Activated T-helper 2 cell treated with anti-CD3 and anti-CD28 coated beads, Interferon-gamma antibody, Interleukin-2, Interleukin-4, amounts not matched to agents 10 μg/mL and 5 μg/mL and 100 μg/mL, durations not matched to agents 14 hours and 24 hours and 36 hours (primary cell): ENCODE data around the gene PLCB1. TPM values are rescaled to one million over a fixed set of nuclear protein-coding genes. Genes with fewer than 3 reads are reported as not detected.

Experiments
- DNase-seq: peaks from one replicate; pipeline ENCODE4 v3.0.0; 2021; ENCODE audit warnings: low spot score
- H3K27ac Mint-ChIP-seq: one replicate; pipeline ENCODE4 v1.8.0; 2021; ENCODE audit warnings: mixed read lengths
- H3K27me3 Mint-ChIP-seq: one replicate; pipeline ENCODE4 v1.8.0; 2021; ENCODE audit warnings: low read depth, mixed read lengths
- H3K36me3 Mint-ChIP-seq: one replicate; pipeline ENCODE4 v1.8.0; 2021; ENCODE audit warnings: low read depth, mixed read lengths
- H3K4me1 Mint-ChIP-seq: one replicate; pipeline ENCODE4 v1.8.0; 2021; ENCODE audit warnings: low read depth, mixed read lengths
- H3K4me3 Mint-ChIP-seq: one replicate; pipeline ENCODE4 v1.8.0; 2021; ENCODE audit warnings: low read depth, mild to moderate bottlenecking, moderate library complexity, mixed read lengths
- H3K9me3 Mint-ChIP-seq: one replicate; pipeline ENCODE4 v1.8.0; 2021; ENCODE audit warnings: mixed read lengths
- intact Hi-C: fragments of 100-400 bp; cut with micrococcal nuclease; formaldehyde crosslinking; loops from one replicate; pipeline ENCODE4 v1.15.1; 2023
- total RNA-seq: library from RNA; stranded (reverse); gene quantifications from 2 replicates; pipeline ENCODE4 v1.2.3, GENCODE V29; 2022

Gene PLCB1
- total RNA-seq, 1 donor from 2014 or later, result 2.6 TPM

- H3K4me3 Mint-ChIP-seq, result no peak overlapping the region
- H3K27me3 Mint-ChIP-seq, result no peaks in the 10 kb centered on the region
- H3K4me1 Mint-ChIP-seq, result no peaks in the 10 kb centered on the region
- H3K27ac Mint-ChIP-seq, result no peak overlapping the region
- intact Hi-C loops, result no loop called here
- no peaks in the 10 kb centered on the region for H3K36me3 Mint-ChIP-seq
- no peak for DNase-seq
- H3K9me3 Mint-ChIP-seq, result no peaks in the 10 kb centered on the region
Observed at GRCh38 chr20:8656335-8656734, 524.3 kb downstream of the PLCB1 start.

- Mint-ChIP-seq H3K36me3 (no peaks in the 10 kb centered on the region), H3K27me3 (no peaks in the 10 kb centered on the region), H3K9me3 (no peaks in the 10 kb centered on the region), H3K4me3 (no peak overlapping the region), H3K27ac (no peak overlapping the region), H3K4me1 (no peaks in the 10 kb centered on the region)
- no peak for DNase-seq
- intact Hi-C loops, result no loop called here
Observed at GRCh38 chr20:8657664-8658063, 525.6 kb downstream of the PLCB1 start.

GRCh38 chr20:8658103-8658502 lies 526.0 kb downstream of the PLCB1 start:
- Mint-ChIP-seq H3K36me3 (no peaks in the 10 kb centered on the region), H3K27ac (no peak overlapping the region), H3K9me3 (no peaks in the 10 kb centered on the region), H3K27me3 (no peaks in the 10 kb centered on the region), H3K4me3 (no peak overlapping the region), H3K4me1 (no peaks in the 10 kb centered on the region)
- intact Hi-C loops, result no loop called here
- DNase-seq, result no peak

- Mint-ChIP-seq H3K9me3 (no peaks in the 10 kb centered on the region), H3K27me3 (no peaks in the 10 kb centered on the region), H3K4me3 (no peak overlapping the region), H3K36me3 (no peaks in the 10 kb centered on the region), H3K4me1 (no peaks in the 10 kb centered on the region), H3K27ac (no peak overlapping the region)
- intact Hi-C loops, result loop anchor here (2.0 to 10.0 kb wide), 3 partner anchors 71 to 527 kb away; partner anchors contain the start of gene PLCB1
- DNase-seq, result no peak
Observed at GRCh38 chr20:8661229-8661952, 529.3 kb downstream of the PLCB1 start.

- Mint-ChIP-seq H3K27ac (no peak overlapping the region), H3K4me3 (no peak overlapping the region), H3K27me3 (no peaks in the 10 kb centered on the region), H3K4me1 (no peaks in the 10 kb centered on the region), H3K9me3 (no peaks in the 10 kb centered on the region), H3K36me3 (no peaks in the 10 kb centered on the region)
- DNase-seq, result no peak
- intact Hi-C loops, result loop anchor here (5.0 to 10.0 kb wide), 2 partner anchors 260 to 528 kb away; partner anchors contain the start of gene PLCB1
Observed at GRCh38 chr20:8662433-8662954, 530.4 kb downstream of the PLCB1 start.

- Mint-ChIP-seq H3K4me1 (no peaks in the 10 kb centered on the region), H3K27ac (no peak overlapping the region), H3K36me3 (no peaks in the 10 kb centered on the region), H3K27me3 (no peaks in the 10 kb centered on the region), H3K4me3 (no peak overlapping the region), H3K9me3 (no peaks in the 10 kb centered on the region)
- intact Hi-C loops, result loop anchor here (5.0 to 10.0 kb wide), 2 partner anchors 261 to 529 kb away; partner anchors contain the start of gene PLCB1
- no peak for DNase-seq
Observed at GRCh38 chr20:8663424-8663823, 531.4 kb downstream of the PLCB1 start.

GRCh38 chr20:8664778-8665177 lies 532.7 kb downstream of the PLCB1 start:
- H3K9me3 Mint-ChIP-seq, result no peaks in the 10 kb centered on the region
- no peak overlapping the region for H3K4me3 Mint-ChIP-seq
- intact Hi-C loops, result loop anchor here (5.0 to 10.0 kb wide), 2 partner anchors 262 to 530 kb away; partner anchors contain the start of gene PLCB1
- H3K4me1 Mint-ChIP-seq, result no peaks in the 10 kb centered on the region
- no peaks in the 10 kb centered on the region for H3K36me3 Mint-ChIP-seq
- H3K27ac Mint-ChIP-seq, result no peak overlapping the region
- no peak for DNase-seq
- no peaks in the 10 kb centered on the region for H3K27me3 Mint-ChIP-seq

- Mint-ChIP-seq H3K4me3 (no peak overlapping the region), H3K27ac (no peak overlapping the region), H3K9me3 (no peaks in the 10 kb centered on the region), H3K4me1 (peaks cover 5% of the 10 kb centered on the region), H3K27me3 (no peaks in the 10 kb centered on the region), H3K36me3 (no peaks in the 10 kb centered on the region)
- no peak for DNase-seq
- intact Hi-C loops, result loop anchor here (10.0 kb wide), 1 partner anchor 533 kb away; the partner anchor contains the start of gene PLCB1
Observed at GRCh38 chr20:8667306-8667705, 535.2 kb downstream of the PLCB1 start.

GRCh38 chr20:8670207-8670892 lies 538.3 kb downstream of the PLCB1 start:
- Mint-ChIP-seq H3K27ac (no peak overlapping the region), H3K36me3 (no peaks in the 10 kb centered on the region), H3K4me3 (no peak overlapping the region), H3K4me1 (peaks cover 5% of the 10 kb centered on the region), H3K9me3 (no peaks in the 10 kb centered on the region), H3K27me3 (no peaks in the 10 kb centered on the region)
- intact Hi-C loops, result no loop called here
- no peak for DNase-seq

GRCh38 chr20:8670893-8671215 lies 538.8 kb downstream of the PLCB1 start:
- Mint-ChIP-seq H3K4me3 (no peak overlapping the region), H3K9me3 (no peaks in the 10 kb centered on the region), H3K4me1 (peaks cover 5% of the 10 kb centered on the region), H3K27me3 (no peaks in the 10 kb centered on the region), H3K27ac (no peak overlapping the region), H3K36me3 (no peaks in the 10 kb centered on the region)
- intact Hi-C loops, result no loop called here
- DNase-seq, result no peak

GRCh38 chr20:8671370-8671961 lies 539.4 kb downstream of the PLCB1 start:
- no peak for DNase-seq
- H3K9me3 Mint-ChIP-seq, result no peaks in the 10 kb centered on the region
- H3K4me1 Mint-ChIP-seq, result peaks cover 5% of the 10 kb centered on the region
- H3K27me3 Mint-ChIP-seq, result no peaks in the 10 kb centered on the region
- no peaks in the 10 kb centered on the region for H3K36me3 Mint-ChIP-seq
- no peak overlapping the region for H3K27ac Mint-ChIP-seq
- intact Hi-C loops, result no loop called here
- H3K4me3 Mint-ChIP-seq, result no peak overlapping the region

GRCh38 chr20:8673116-8673515 lies 541.0 kb downstream of the PLCB1 start:
- Mint-ChIP-seq H3K36me3 (no peaks in the 10 kb centered on the region), H3K4me3 (no peak overlapping the region), H3K4me1 (peaks cover 5% of the 10 kb centered on the region), H3K27me3 (no peaks in the 10 kb centered on the region), H3K9me3 (no peaks in the 10 kb centered on the region), H3K27ac (no peak overlapping the region)
- no peak for DNase-seq
- intact Hi-C loops, result no loop called here

GRCh38 chr20:8675896-8676295 lies 543.8 kb downstream of the PLCB1 start:
- Mint-ChIP-seq H3K27me3 (no peaks in the 10 kb centered on the region), H3K9me3 (no peaks in the 10 kb centered on the region), H3K27ac (no peak overlapping the region), H3K36me3 (no peaks in the 10 kb centered on the region), H3K4me3 (no peak overlapping the region), H3K4me1 (no peaks in the 10 kb centered on the region)
- intact Hi-C loops, result no loop called here
- no peak for DNase-seq
